Astrocyte (in vitro differentiated cells and primary cell): ENCODE results near the gene MB. TPM values are rescaled to one million over a fixed set of nuclear protein-coding genes. Genes with fewer than 3 reads are reported as not detected.
A peak's percentile ranks its signal among the peaks of the same experiment; 100 is the strongest.

Source experiments
- DNase-seq: peaks from one replicate; pipeline ENCODE4 v3.0.0-alpha.2; 2010; ENCODE audit warnings: low read depth
- FAIRE-seq: peaks from 2 replicates; lab custom pipeline; 2011; peaks lifted over from hg19 to GRCh38; lab: Jason Lieb, UNC
- H2AFZ ChIP-seq: 2 replicates; pipeline ENCODE4 v1.6.0; 2012; ENCODE audit warnings: low read depth, low read length, inconsistent platforms
- H3K27ac ChIP-seq: 2 replicates; pipeline ENCODE4 v1.5.1; 2011; ENCODE audit warnings: low read depth, low read length, inconsistent platforms
- H3K27me3 ChIP-seq: 2 replicates; pipeline ENCODE4 v1.6.0; 2011; ENCODE audit warnings: low read length, inconsistent platforms; ENCODE audit not compliant: insufficient read depth
- H3K36me3 ChIP-seq: 2 replicates; pipeline ENCODE4 v1.5.1; 2011; ENCODE audit warnings: low read length, inconsistent platforms; ENCODE audit not compliant: insufficient read depth
- H3K4me1 ChIP-seq: 2 replicates; pipeline ENCODE4 v1.5.1; 2011; ENCODE audit warnings: low read length, inconsistent platforms; ENCODE audit not compliant: insufficient read depth
- H3K4me2 ChIP-seq: 2 replicates; pipeline ENCODE4 v1.6.0; 2012; ENCODE audit warnings: low read length, inconsistent platforms
- H3K4me3 ChIP-seq: 2 replicates; pipeline ENCODE4 v1.5.1; 2011; ENCODE audit warnings: low read depth, mild to moderate bottlenecking, low read length, inconsistent platforms; ENCODE audit not compliant: insufficient read depth
- H3K79me2 ChIP-seq: 2 replicates; pipeline ENCODE4 v1.6.0; 2012; ENCODE audit warnings: mild to moderate bottlenecking, low read length, inconsistent platforms; ENCODE audit not compliant: insufficient read depth
- H3K9ac ChIP-seq: 2 replicates; pipeline ENCODE4 v1.6.0; 2012; ENCODE audit warnings: mild to moderate bottlenecking, low read length, inconsistent platforms
- H3K9me3 ChIP-seq: 2 replicates; pipeline ENCODE4 v1.5.1; 2012; ENCODE audit warnings: low read depth, mild to moderate bottlenecking, low read length, inconsistent platforms; ENCODE audit not compliant: insufficient read depth
- H4K20me1 ChIP-seq: 2 replicates; pipeline ENCODE4 v1.6.0; 2012; ENCODE audit warnings: low read length, inconsistent platforms; ENCODE audit not compliant: insufficient read depth
- H3K27ac Mint-ChIP-seq: one replicate; pipeline ENCODE4 v1.8.0; 2021; ENCODE audit warnings: mild to moderate bottlenecking, mixed read lengths; ENCODE audit not compliant: unreplicated experiment
- H3K27me3 Mint-ChIP-seq: one replicate; pipeline ENCODE4 v1.8.0; 2021; ENCODE audit warnings: low read depth, mixed read lengths; ENCODE audit not compliant: unreplicated experiment
- H3K36me3 Mint-ChIP-seq: one replicate; pipeline ENCODE4 v1.8.0; 2021; ENCODE audit warnings: low read depth, mixed read lengths; ENCODE audit not compliant: unreplicated experiment
- H3K4me1 Mint-ChIP-seq: one replicate; pipeline ENCODE4 v1.8.0; 2021; ENCODE audit warnings: low read depth, mixed read lengths; ENCODE audit not compliant: unreplicated experiment
- H3K4me3 Mint-ChIP-seq: one replicate; pipeline ENCODE4 v1.8.0; 2021; ENCODE audit warnings: mild to moderate bottlenecking, moderate library complexity, mixed read lengths; ENCODE audit not compliant: unreplicated experiment
- H3K9me3 Mint-ChIP-seq: one replicate; pipeline ENCODE4 v1.8.0; 2021; ENCODE audit warnings: mild to moderate bottlenecking, mixed read lengths; ENCODE audit not compliant: unreplicated experiment
- EZH2 ChIP-seq: IDR thresholded peaks from 2 replicates; pipeline ENCODE4 v1.6.1; 2012; ENCODE audit warnings: mild to moderate bottlenecking, low read length, inconsistent platforms; ENCODE audit not compliant: insufficient read depth
- total RNA-seq: library from RNA; stranded (reverse); gene quantifications from 2 replicates; pipeline ENCODE4 v1.2.1, GENCODE V29; 2021
- TF ChIP-seq, protein P1 (sequence below): IDR thresholded peaks from 2 replicates; pipeline ENCODE4 v1.5.1; 2011; ENCODE audit warnings: low read depth, mild to moderate bottlenecking, inconsistent platforms, low read length, moderate library complexity; ENCODE audit not compliant: insufficient read depth

MB gene
- total RNA-seq, 1 donor from 2014 or later, result not detected

DNA sequence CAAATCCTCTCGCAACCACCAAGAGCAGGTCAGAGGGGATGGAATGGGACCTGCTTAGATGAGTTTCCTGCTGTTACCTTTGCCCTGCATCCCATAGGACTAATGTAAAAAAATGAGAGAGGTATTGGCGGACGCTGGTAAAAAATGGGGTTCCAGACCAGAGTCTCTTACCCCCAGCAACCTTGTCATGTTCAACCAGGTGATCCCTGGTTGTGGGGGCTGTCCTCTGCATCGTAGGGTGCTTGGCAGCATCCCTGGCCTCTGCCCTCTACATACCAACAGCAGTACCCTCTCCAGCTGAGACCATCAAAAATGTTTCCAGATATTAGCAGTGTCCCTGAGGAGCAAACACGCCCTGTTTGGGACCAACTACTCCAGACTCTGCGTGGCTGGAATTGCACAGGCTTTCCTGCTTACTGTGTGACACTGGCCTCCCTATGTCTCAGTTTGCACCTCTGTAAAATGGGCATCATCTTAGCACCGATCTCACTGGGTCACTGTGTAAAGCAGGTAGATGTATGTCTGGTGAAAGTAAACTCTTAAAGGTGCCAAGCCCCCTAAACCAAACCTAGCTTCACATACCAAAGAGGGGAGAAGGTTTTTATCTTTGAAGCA, 32.6 kb upstream of the MB start:
- peaks cover 7% of the 10 kb centered on the region for H3K4me1 Mint-ChIP-seq

DNA sequence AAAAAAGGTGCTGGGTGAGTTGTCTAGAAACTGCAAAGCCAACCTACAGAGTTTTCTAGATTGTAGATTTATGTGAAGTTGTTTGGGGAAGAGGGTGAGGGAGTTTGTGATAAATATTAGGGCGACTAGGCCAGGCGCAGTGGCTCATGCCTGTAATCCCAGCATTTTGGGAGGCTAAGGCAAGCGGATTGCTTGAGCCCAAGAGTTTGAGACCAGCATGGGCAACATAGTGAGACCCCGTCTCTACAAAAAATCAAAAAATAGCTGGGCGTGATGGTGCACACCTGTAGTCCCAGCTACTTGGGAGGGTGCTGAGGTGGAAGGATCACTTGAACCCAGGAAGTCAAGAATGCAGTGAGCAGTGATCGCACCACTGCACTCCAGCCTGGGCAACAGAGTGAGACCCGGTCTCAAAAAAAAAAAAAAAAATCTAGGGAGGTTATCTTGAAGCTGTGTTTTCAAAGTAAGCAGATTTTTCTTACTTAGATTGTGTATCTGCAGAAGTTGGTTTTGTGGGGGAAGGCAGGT, 32.0 kb upstream of the MB start:
- Mint-ChIP-seq H3K4me1 (peaks cover 7% of the 10 kb centered on the region), H3K27me3 (peaks cover 4% of the 10 kb centered on the region), H3K4me3 (peak overlapping the region; percentile 84), H3K9me3 (peaks cover 9% of the 10 kb centered on the region), H3K27ac (peak overlapping the region; percentile 92), H3K36me3 (no peaks in the 10 kb centered on the region)
- H3K27me3 ChIP-seq, result no peaks in the 10 kb centered on the region
- no peak overlapping the region for H3K27ac ChIP-seq
- H3K36me3 ChIP-seq, result no peaks in the 10 kb centered on the region
- peak overlapping the region; percentile 87 for H3K4me2 ChIP-seq
- no peaks in the 10 kb centered on the region for H3K9me3 ChIP-seq
- peak overlapping the region; percentile 73 for H3K9ac ChIP-seq
- peak overlapping the region; percentile 77 for H2AFZ ChIP-seq
- DNase-seq (no peak), FAIRE-seq (no peak)
- peak overlapping the region; percentile 57 for H3K4me3 ChIP-seq
- no peak for TF ChIP-seq EZH2
- TF ChIP-seq, protein P1, sequence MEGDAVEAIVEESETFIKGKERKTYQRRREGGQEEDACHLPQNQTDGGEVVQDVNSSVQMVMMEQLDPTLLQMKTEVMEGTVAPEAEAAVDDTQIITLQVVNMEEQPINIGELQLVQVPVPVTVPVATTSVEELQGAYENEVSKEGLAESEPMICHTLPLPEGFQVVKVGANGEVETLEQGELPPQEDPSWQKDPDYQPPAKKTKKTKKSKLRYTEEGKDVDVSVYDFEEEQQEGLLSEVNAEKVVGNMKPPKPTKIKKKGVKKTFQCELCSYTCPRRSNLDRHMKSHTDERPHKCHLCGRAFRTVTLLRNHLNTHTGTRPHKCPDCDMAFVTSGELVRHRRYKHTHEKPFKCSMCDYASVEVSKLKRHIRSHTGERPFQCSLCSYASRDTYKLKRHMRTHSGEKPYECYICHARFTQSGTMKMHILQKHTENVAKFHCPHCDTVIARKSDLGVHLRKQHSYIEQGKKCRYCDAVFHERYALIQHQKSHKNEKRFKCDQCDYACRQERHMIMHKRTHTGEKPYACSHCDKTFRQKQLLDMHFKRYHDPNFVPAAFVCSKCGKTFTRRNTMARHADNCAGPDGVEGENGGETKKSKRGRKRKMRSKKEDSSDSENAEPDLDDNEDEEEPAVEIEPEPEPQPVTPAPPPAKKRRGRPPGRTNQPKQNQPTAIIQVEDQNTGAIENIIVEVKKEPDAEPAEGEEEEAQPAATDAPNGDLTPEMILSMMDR, result no peak
- H4K20me1 ChIP-seq, result no peaks in the 10 kb centered on the region
- peaks cover 22% of the 10 kb centered on the region for H3K4me1 ChIP-seq
- no peaks in the 10 kb centered on the region for H3K79me2 ChIP-seq

More for the DNA sequence above, 32.6 kb upstream of the MB start:
- H3K79me2 ChIP-seq, result no peaks in the 10 kb centered on the region
- Mint-ChIP-seq H3K36me3 (no peaks in the 10 kb centered on the region), H3K27ac (peak overlapping the region; percentile 92), H3K9me3 (peaks cover 9% of the 10 kb centered on the region), H3K4me3 (peak overlapping the region; percentile 84), H3K27me3 (peaks cover 4% of the 10 kb centered on the region)
- no peaks in the 10 kb centered on the region for H4K20me1 ChIP-seq
- H3K4me3 ChIP-seq, result no peak overlapping the region
- peaks cover 22% of the 10 kb centered on the region for H3K4me1 ChIP-seq
- no peak for DNase-seq
- no peak overlapping the region for H3K9ac ChIP-seq
- no peaks in the 10 kb centered on the region for H3K36me3 ChIP-seq
- H3K27me3 ChIP-seq, result no peaks in the 10 kb centered on the region
- no peak for FAIRE-seq
- no peaks in the 10 kb centered on the region for H3K9me3 ChIP-seq
- no peak overlapping the region for H3K27ac ChIP-seq
- no peak for TF ChIP-seq EZH2
- TF ChIP-seq, protein P1, result no peak
- H3K4me2 ChIP-seq, result no peak overlapping the region
- no peak overlapping the region for H2AFZ ChIP-seq
